HG03280 (cell line): Measurements from ENCODE around the gene TAGLN.
"Not testable (repeated sequence)": the region's sequence is repeated elsewhere in the genome, so short reads cannot be mapped to it uniquely, and the experiment has no call there.

ENCODE experiments used
- ATAC-seq: cut with Tn5 transposase; IDR thresholded peaks from one replicate; pipeline ENCODE4 v1.9.1; 2021; ENCODE audit warnings: mild to moderate bottlenecking, moderate library complexity; ENCODE audit not compliant: unreplicated experiment

The TAGLN gene

DNA sequence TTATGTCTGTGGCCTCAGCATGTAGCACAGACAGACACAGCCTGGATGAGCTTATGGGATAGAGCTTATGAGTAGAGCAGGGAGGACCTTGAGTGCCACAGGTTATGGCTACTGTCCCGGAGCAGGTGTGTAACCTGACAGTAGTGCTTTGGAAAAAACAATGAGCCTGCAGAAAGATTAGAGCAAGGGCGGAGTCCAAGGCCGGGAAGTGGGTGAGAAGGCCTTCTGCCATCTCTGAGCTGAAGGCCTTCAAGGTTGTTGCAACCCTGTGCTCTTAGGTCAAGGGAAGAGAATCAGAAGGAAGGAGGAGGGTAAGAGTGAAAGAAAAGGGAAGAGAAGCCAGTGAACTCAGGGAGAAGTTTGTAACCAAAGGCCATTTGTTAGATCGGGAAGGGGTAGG, 3.9 kb upstream of the TAGLN start:
- ATAC-seq, result no peak

GRCh38 chr11:117195761-117196160, 3.4 kb upstream of the TAGLN start:
- no peak for ATAC-seq

GRCh38 chr11:117197006-117197405, 2.2 kb upstream of the TAGLN start:
- no peak for ATAC-seq

- no peak for ATAC-seq
Measured at GRCh38 chr11:117197516-117198456, 1.4 kb upstream of the TAGLN start.

GRCh38 chr11:117198613-117199012, 557 bp upstream of the TAGLN start:
- no peak for ATAC-seq

- ATAC-seq, result no peak
Measured at GRCh38 chr11:117199916-117200812, 994 bp downstream of the TAGLN start.

GRCh38 chr11:117200813-117201657, 1.9 kb downstream of the TAGLN start:
- ATAC-seq, result no peak

DNA sequence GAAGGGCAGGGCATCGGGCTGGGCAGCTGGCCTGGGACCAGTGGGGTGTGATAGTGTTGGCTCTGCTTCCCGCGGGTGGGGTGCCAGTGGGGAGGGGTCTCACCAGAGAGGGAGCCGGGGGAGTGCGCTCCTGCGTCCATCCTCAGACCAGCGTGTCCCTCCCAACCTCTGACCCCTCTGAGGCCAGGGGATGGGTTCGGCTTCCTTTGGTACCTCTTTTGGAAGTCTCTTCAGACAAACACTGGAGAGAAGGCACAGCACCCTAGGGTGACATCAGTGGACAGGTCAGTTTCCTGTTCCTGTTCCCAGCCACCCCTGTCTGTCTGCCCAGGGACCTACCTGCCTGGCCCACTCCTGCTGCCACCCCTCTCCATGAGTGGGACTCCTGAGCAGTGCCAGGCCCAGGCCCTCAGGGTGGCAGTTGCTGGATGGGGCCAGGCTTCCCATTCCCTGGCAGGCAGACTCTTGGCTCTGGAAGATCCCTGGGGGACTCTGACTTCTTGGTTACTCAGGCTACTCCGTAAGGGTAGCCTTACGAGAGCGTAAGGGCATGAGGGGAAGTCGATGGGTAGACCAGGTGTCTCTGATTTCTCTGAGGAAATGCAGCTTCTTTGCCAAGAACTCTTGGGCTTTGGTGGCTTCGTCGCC, 2.6 kb downstream of the TAGLN start:
- no peak for ATAC-seq

- no peak for ATAC-seq
Measured at GRCh38 chr11:117202386-117203068, 3.4 kb downstream of the TAGLN start.

- no peak for ATAC-seq
Measured at GRCh38 chr11:117203069-117203407, 3.9 kb downstream of the TAGLN start.

DNA sequence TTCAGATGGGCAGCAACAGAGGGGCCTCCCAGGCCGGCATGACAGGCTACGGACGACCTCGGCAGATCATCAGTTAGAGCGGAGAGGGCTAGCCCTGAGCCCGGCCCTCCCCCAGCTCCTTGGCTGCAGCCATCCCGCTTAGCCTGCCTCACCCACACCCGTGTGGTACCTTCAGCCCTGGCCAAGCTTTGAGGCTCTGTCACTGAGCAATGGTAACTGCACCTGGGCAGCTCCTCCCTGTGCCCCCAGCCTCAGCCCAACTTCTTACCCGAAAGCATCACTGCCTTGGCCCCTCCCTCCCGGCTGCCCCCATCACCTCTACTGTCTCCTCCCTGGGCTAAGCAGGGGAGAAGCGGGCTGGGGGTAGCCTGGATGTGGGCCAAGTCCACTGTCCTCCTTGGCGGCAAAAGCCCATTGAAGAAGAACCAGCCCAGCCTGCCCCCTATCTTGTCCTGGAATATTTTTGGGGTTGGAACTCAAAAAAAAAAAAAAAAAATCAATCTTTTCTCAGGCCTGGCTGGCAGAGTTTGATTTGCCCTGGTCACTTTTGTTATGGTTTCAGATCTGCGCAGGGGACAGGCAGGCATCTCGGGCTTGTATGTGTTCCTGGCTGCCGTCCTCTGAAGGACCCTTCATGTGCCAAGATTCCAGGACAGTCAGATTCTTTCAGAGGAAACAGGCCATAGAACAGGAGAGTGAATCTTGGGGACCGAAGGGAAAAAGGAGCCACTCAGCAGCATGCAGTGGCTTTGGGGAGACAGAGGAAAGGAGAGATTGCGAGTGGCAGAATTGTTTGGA, 5.3 kb downstream of the TAGLN start:
- ATAC-seq, result no peak

DNA sequence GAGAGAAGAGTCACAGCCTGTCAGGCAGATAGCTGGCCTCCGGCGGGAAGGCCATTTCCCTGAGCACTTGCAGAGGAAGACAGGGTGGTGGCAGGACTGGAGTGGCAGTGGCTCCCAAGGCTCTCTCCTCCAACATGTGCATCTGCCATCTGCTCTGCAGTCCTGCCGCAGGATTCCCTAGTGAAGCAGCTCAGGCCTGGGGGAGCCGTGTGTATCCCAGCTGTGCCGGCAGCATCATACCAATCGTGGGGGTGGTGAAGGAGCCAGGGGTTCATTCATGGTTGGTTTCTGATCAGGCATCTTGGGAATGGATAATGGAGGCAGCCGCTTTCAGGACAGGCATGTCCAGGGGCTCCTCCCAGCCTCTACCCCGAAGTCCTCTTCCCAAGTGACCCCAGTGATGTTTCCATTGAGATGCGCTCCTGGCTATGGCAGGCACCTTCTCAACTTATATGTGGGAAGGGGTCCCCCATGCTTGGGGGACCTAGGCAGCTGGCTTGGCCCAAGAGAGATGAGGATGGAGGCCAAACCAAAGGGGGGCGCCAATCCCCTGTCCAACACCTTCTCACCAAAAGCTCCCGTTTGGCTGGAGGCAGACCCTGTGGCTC, 6.1 kb downstream of the TAGLN start:
- ATAC-seq, result no peak

DNA sequence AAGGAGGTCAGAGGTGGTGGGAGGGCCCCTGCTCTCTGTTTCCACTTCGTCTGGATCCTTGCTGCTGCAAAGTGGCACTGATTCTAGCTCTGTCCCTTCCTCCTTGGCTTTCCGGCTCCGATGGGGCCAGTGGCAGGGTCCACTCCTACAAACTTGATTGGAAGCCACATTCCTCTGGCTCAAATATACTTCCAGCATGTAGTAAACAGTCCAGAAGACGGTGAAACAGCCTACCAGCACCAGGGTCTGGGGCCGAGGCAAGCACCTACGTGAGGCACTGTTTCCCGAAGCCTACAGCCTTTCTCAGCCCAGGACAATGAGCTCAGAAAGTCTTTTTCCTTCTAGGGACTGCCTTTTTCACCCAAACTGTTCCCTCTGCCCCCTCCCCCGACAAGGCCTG, 6.9 kb downstream of the TAGLN start:
- ATAC-seq, result not testable (repeated sequence)

- ATAC-seq, result not testable (repeated sequence)
Measured at GRCh38 chr11:117206859-117207258, 7.7 kb downstream of the TAGLN start.

GRCh38 chr11:117207481-117207880, 8.3 kb downstream of the TAGLN start:
- ATAC-seq, result not testable (repeated sequence)

- ATAC-seq, result not testable (repeated sequence)
Measured at GRCh38 chr11:117208710-117209109, 9.5 kb downstream of the TAGLN start.

GRCh38 chr11:117209351-117210125, 10.4 kb downstream of the TAGLN start:
- ATAC-seq, result not testable (repeated sequence)

DNA sequence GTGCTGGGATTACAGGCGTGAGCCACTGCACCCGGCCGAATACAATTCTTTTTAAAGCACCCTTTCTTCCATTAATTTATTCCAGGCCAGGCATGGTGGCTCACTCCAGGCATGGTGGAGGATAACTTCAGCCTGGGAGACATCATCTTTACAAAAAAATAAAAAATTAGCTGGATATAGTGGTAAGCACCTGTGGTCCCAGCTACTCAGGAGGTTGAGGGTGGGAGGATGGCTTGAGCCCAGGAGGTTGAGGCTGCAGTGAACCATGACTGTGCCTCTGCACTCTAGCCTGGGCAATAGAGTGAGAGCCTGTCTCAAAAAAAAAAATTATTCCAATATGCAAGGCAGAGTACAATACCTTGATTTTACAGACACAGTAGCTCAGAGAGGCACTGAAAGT, 11.4 kb downstream of the TAGLN start:
- ATAC-seq, result no peak
